Vagina (tissue), 2 donors: ENCODE measurements around the gene ZNF688.

Experiments
- POLR2AphosphoS5 ChIP-seq, 2 donors: sonication (generic); formaldehyde crosslinking; IDR thresholded peaks; one replicate each; pipeline ENCODE4 v1.9.0; 2017; ENCODE audit warnings: antibody characterized with exemption in 2 of 2, mild to moderate bottlenecking in 2 of 2, low read depth in 1 of 2; ENCODE audit not compliant: insufficient read depth in 1 of 2
- TF ChIP-seq, protein P1 (sequence below), 3 experiments: fragments of 450-650 bp in 2 of 3; fragments of 200-600 bp in 1 of 3; sonication (generic) in 1 of 3; IDR thresholded peaks; one replicate each; pipeline ENCODE4 v1.5.1; 2017 to 2019; ENCODE audit warnings: antibody characterized with exemption in 3 of 3, mild to moderate bottlenecking in 2 of 3, moderate library complexity in 2 of 3

DNA sequence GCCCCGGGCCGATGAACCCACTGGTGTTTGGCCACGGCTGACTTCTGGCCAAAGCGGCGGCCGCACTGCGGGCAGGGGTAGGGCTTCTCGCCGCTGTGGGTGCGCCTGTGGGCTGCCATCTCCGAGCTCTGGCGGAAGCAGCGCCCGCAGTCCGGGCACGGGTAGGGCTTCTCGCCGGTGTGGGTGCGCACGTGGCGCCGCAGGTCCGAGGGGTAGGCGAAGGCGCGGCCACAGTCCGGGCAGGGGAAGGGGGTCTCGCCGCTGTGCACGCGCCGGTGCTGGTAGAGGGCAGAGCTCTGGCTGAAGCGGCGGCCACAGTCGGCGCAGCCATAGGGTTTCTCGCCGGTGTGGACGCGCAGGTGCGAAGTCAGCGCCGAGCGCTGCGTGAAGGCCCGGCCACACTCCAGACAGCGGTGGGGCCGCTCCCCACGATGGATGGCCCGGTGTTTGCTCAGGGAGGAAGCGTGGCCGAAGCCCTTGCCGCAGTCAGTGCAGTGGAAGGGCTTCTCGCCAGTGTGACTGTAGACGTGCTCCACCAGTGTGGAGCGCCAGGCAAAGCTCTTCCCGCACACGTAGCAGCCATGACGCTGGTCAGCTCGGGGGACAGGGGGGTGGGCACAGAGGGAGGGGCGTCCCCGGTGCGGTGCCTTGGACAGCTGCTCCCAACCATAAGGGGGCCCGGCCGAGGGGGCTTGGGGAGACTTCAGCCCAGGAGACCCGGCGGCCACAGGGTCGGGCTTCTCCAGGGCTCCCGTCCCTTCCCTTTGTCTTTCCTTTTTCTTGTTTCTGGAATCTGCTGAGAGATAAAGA is 16.0 kb downstream of the ZNF688 start:
- TF ChIP-seq, protein P1, sequence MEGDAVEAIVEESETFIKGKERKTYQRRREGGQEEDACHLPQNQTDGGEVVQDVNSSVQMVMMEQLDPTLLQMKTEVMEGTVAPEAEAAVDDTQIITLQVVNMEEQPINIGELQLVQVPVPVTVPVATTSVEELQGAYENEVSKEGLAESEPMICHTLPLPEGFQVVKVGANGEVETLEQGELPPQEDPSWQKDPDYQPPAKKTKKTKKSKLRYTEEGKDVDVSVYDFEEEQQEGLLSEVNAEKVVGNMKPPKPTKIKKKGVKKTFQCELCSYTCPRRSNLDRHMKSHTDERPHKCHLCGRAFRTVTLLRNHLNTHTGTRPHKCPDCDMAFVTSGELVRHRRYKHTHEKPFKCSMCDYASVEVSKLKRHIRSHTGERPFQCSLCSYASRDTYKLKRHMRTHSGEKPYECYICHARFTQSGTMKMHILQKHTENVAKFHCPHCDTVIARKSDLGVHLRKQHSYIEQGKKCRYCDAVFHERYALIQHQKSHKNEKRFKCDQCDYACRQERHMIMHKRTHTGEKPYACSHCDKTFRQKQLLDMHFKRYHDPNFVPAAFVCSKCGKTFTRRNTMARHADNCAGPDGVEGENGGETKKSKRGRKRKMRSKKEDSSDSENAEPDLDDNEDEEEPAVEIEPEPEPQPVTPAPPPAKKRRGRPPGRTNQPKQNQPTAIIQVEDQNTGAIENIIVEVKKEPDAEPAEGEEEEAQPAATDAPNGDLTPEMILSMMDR (IDR thresholded peaks at IDR 0.05), result no peak
- no peak for TF ChIP-seq POLR2AphosphoS5 (IDR thresholded peaks at IDR 0.05; ENCODE audit: insufficient read depth in 1 of 2, low read depth in 1 of 2)
